Measurements from ENCODE around the gene ABAT.
"Not testable (repeated sequence)": the region's sequence is repeated elsewhere in the genome, so short reads cannot be mapped to it uniquely, and the experiment has no call there.

ABAT gene

DNA sequence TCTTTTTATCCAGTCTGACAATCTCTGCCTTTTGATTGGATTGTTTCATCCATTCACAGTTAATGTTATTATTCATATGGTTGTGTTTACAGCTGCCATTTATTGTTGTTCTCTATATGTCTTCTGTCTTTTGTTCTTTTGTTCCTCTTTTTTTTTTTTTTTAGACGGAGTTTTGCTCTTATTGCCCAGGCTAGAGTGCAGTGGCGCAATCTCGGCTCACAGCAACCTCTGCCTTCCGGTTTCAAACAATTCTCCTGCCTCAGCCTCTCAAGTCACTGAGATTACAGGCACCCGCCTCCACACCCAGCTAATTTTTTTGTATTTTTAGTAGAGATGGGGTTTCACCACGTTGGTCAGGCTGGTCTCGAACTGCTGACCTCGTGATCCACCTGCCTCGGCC lies 74.5 kb downstream of the ABAT start:
- not testable (repeated sequence) for H3K36me3 ChIP-seq (ENCODE audit: control insufficient read depth, insufficient read depth, low read length); H3K4me3 ChIP-seq (ENCODE audit: extremely low read depth, insufficient read depth, low read length, poor library complexity, severe bottlenecking); H3K4me1 ChIP-seq (ENCODE audit: control insufficient read depth, insufficient read depth, low read length, poor library complexity, severe bottlenecking); H3K9me3 ChIP-seq (ENCODE audit: control insufficient read depth, low read length); H3K27ac ChIP-seq (ENCODE audit: low read depth, low read length, severe bottlenecking)
- WGBS, 2 experiments (ENCODE audit: insufficient coverage in 2 of 2): 92% methylated on average over 3 of the region's 9 CpGs; no CpG with 5 or more reads in 1 of the 2 experiments

GRCh38 chr16:8751481-8752311 lies 77.3 kb downstream of the ABAT start:
- Histone ChIP-seq H3K4me1 (ENCODE audit: control insufficient read depth, insufficient read depth, low read length, poor library complexity, severe bottlenecking) (peaks cover 6% of the 10 kb centered on the region), H3K9me3 (ENCODE audit: control insufficient read depth, low read length) (no peaks in the 10 kb centered on the region), H3K4me3 (ENCODE audit: extremely low read depth, insufficient read depth, low read length, poor library complexity, severe bottlenecking) (no peak overlapping the region), H3K36me3 (ENCODE audit: control insufficient read depth, insufficient read depth, low read length) (no peaks in the 10 kb centered on the region), H3K27ac (ENCODE audit: low read depth, low read length, severe bottlenecking) (peak overlapping the region; percentile 19)
- 66 to 88% methylated on average over 9 to 12 of the region's 14 CpGs for WGBS, 2 experiments (ENCODE audit: insufficient coverage in 2 of 2)

- no peak overlapping the region for H3K27ac ChIP-seq (ENCODE audit: low read depth, low read length, severe bottlenecking)
- peaks cover 6% of the 10 kb centered on the region for H3K4me1 ChIP-seq (ENCODE audit: control insufficient read depth, insufficient read depth, low read length, poor library complexity, severe bottlenecking)
- H3K4me3 ChIP-seq (ENCODE audit: extremely low read depth, insufficient read depth, low read length, poor library complexity, severe bottlenecking): no peak overlapping the region
- WGBS, 2 experiments (ENCODE audit: insufficient coverage in 2 of 2): 86% methylated on average over 1 of the region's 2 CpGs; no CpG with 5 or more reads in 1 of the 2 experiments
- H3K36me3 ChIP-seq (ENCODE audit: control insufficient read depth, insufficient read depth, low read length): no peaks in the 10 kb centered on the region
- H3K9me3 ChIP-seq (ENCODE audit: control insufficient read depth, low read length): no peaks in the 10 kb centered on the region
Observed at GRCh38 chr16:8752706-8753105, 78.3 kb downstream of the ABAT start.

DNA sequence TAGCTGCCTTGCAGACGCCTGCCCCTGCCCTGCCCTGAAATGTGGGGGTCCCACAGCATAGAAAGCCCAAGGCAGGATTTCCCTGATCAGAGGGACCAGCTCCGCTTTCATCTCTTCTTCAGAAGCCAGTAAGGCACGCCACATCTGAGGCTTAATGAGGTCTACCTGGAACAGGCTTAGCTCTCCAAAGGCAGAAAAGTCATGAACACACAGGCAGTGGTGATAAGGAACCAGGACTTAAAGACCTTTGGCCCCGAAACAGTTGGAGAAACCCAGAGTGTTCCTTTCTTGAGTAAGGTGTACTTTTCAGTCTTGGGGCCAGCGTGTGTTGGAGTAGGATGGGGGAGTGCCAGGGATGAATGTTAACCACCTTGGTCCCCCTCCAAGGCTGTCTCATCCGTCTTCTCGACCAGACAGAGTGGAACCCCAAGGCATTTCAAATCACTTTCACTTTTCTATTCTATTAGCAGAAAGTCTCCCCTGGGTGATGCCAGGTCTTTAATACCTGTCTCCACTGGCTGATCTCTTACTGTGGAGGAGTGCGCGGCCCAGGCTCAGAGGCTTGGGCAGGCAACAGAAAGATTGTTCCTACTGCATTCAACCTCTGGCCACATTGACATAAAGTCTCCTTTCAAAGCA lies 79.1 kb downstream of the ABAT start:
- Histone ChIP-seq H3K9me3 (ENCODE audit: control insufficient read depth, low read length) (no peaks in the 10 kb centered on the region), H3K36me3 (ENCODE audit: control insufficient read depth, insufficient read depth, low read length) (no peaks in the 10 kb centered on the region), H3K4me3 (ENCODE audit: extremely low read depth, insufficient read depth, low read length, poor library complexity, severe bottlenecking) (no peak overlapping the region), H3K4me1 (ENCODE audit: control insufficient read depth, insufficient read depth, low read length, poor library complexity, severe bottlenecking) (peaks cover 6% of the 10 kb centered on the region), H3K27ac (ENCODE audit: low read depth, low read length, severe bottlenecking) (no peak overlapping the region)
- 78 to 82% methylated on average over 6 of the region's 9 CpGs for WGBS, 2 experiments (ENCODE audit: insufficient coverage in 2 of 2)

- H3K36me3 ChIP-seq (ENCODE audit: control insufficient read depth, insufficient read depth, low read length): no peaks in the 10 kb centered on the region
- H3K9me3 ChIP-seq (ENCODE audit: control insufficient read depth, low read length): no peaks in the 10 kb centered on the region
- peaks cover 2% of the 10 kb centered on the region for H3K4me1 ChIP-seq (ENCODE audit: control insufficient read depth, insufficient read depth, low read length, poor library complexity, severe bottlenecking)
- H3K4me3 ChIP-seq (ENCODE audit: extremely low read depth, insufficient read depth, low read length, poor library complexity, severe bottlenecking): no peak overlapping the region
- no peak overlapping the region for H3K27ac ChIP-seq (ENCODE audit: low read depth, low read length, severe bottlenecking)
- 88 to 100% methylated on average over 4 to 5 of the region's 5 CpGs for WGBS, 2 experiments (ENCODE audit: insufficient coverage in 2 of 2)
Observed at GRCh38 chr16:8756755-8757154, 82.3 kb downstream of the ABAT start.

- H3K9me3 ChIP-seq (ENCODE audit: control insufficient read depth, low read length): no peaks in the 10 kb centered on the region
- no peaks in the 10 kb centered on the region for H3K36me3 ChIP-seq (ENCODE audit: control insufficient read depth, insufficient read depth, low read length)
- H3K27ac ChIP-seq (ENCODE audit: low read depth, low read length, severe bottlenecking): no peak overlapping the region
- WGBS, 2 experiments (ENCODE audit: insufficient coverage in 2 of 2): 84 to 100% methylated on average over 4 to 6 of the region's 6 CpGs
- H3K4me1 ChIP-seq (ENCODE audit: control insufficient read depth, insufficient read depth, low read length, poor library complexity, severe bottlenecking): no peaks in the 10 kb centered on the region
- no peak overlapping the region for H3K4me3 ChIP-seq (ENCODE audit: extremely low read depth, insufficient read depth, low read length, poor library complexity, severe bottlenecking)
Observed at GRCh38 chr16:8758022-8758421, 83.6 kb downstream of the ABAT start.

DNA sequence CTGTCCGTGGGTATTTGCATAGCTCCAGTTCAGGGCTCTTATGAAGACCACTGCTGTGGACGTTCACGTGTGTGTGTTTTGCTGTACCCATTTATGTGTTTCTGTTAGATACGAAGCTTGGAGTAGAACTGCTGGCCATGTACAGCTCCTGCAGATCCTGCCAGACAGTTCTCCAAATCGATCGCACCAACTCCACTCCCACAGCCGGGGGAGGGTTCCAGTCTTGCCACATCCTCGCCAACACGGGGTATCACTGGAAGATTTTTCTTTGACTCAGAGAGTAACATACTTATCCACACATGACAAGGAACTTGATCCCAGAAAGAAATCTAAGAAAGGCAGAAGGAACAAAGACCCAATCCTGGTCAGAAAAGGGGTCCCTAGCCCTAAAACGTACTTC lies 85.6 kb downstream of the ABAT start:
- 81 to 90% methylated on average over 6 to 9 of the region's 10 CpGs for WGBS, 2 experiments (ENCODE audit: insufficient coverage in 2 of 2)
- Histone ChIP-seq H3K36me3 (ENCODE audit: control insufficient read depth, insufficient read depth, low read length) (no peaks in the 10 kb centered on the region), H3K4me1 (ENCODE audit: control insufficient read depth, insufficient read depth, low read length, poor library complexity, severe bottlenecking) (no peaks in the 10 kb centered on the region), H3K4me3 (ENCODE audit: extremely low read depth, insufficient read depth, low read length, poor library complexity, severe bottlenecking) (no peak overlapping the region), H3K27ac (ENCODE audit: low read depth, low read length, severe bottlenecking) (no peak overlapping the region), H3K9me3 (ENCODE audit: control insufficient read depth, low read length) (no peaks in the 10 kb centered on the region)

GRCh38 chr16:8761078-8761477 lies 86.7 kb downstream of the ABAT start:
- Histone ChIP-seq H3K9me3 (ENCODE audit: control insufficient read depth, low read length) (no peaks in the 10 kb centered on the region), H3K4me1 (ENCODE audit: control insufficient read depth, insufficient read depth, low read length, poor library complexity, severe bottlenecking) (no peaks in the 10 kb centered on the region), H3K36me3 (ENCODE audit: control insufficient read depth, insufficient read depth, low read length) (no peaks in the 10 kb centered on the region), H3K27ac (ENCODE audit: low read depth, low read length, severe bottlenecking) (no peak overlapping the region), H3K4me3 (ENCODE audit: extremely low read depth, insufficient read depth, low read length, poor library complexity, severe bottlenecking) (no peak overlapping the region)
- 86% methylated on average over 6 of the region's 6 CpGs for WGBS, 2 experiments (ENCODE audit: insufficient coverage in 2 of 2)

DNA sequence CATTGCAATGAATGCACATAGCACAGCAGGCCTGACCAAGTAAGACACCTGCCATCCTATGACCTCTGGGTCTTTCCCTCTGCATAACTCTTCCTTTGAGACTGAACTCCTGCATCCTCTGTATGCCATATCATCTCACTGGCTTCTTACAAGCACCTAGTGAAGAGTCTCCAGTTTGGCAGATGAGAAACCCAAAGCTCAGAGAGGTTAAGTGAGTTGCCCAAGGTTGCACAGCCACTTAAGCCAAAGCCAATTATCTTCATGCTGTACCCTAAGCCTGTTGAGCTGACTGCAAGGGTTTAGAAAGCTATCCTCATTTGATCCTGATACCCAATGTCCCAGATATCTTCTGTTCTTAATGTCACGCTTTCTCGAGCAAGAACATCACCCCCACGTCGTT lies 87.8 kb downstream of the ABAT start:
- H3K36me3 ChIP-seq (ENCODE audit: control insufficient read depth, insufficient read depth, low read length): no peaks in the 10 kb centered on the region
- no peaks in the 10 kb centered on the region for H3K9me3 ChIP-seq (ENCODE audit: control insufficient read depth, low read length)
- 90 to 93% methylated on average over 4 of the region's 4 CpGs for WGBS, 2 experiments (ENCODE audit: insufficient coverage in 2 of 2)
- no peak overlapping the region for H3K4me3 ChIP-seq (ENCODE audit: extremely low read depth, insufficient read depth, low read length, poor library complexity, severe bottlenecking)
- no peak overlapping the region for H3K27ac ChIP-seq (ENCODE audit: low read depth, low read length, severe bottlenecking)
- H3K4me1 ChIP-seq (ENCODE audit: control insufficient read depth, insufficient read depth, low read length, poor library complexity, severe bottlenecking): no peaks in the 10 kb centered on the region

GRCh38 chr16:8763083-8763482 lies 88.7 kb downstream of the ABAT start:
- Histone ChIP-seq H3K4me1 (ENCODE audit: control insufficient read depth, insufficient read depth, low read length, poor library complexity, severe bottlenecking) (no peaks in the 10 kb centered on the region), H3K9me3 (ENCODE audit: control insufficient read depth, low read length) (no peaks in the 10 kb centered on the region), H3K36me3 (ENCODE audit: control insufficient read depth, insufficient read depth, low read length) (no peaks in the 10 kb centered on the region), H3K27ac (ENCODE audit: low read depth, low read length, severe bottlenecking) (no peak overlapping the region), H3K4me3 (ENCODE audit: extremely low read depth, insufficient read depth, low read length, poor library complexity, severe bottlenecking) (no peak overlapping the region)
- WGBS, 2 experiments (ENCODE audit: insufficient coverage in 2 of 2): 81 to 94% methylated on average over 3 of the region's 3 CpGs

DNA sequence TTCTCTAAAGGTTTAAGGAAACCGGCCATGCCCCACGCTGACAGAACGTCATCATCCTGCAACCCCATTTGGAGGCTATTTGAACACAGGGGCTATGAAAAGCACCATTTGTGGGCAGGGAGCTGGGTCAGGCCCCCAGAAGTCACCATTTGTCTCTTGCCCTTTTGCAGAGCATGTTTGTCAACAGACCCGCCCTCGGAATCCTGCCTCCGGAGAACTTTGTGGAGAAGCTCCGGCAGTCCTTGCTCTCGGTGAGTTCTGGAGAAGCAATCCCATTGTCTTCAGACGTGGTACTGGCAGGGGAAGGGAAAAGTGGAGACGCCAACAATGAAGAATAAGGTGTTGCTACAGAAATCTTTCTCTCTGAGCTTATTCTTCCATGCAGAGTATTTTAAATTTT lies 89.5 kb downstream of the ABAT start:
- no peaks in the 10 kb centered on the region for H3K36me3 ChIP-seq (ENCODE audit: control insufficient read depth, insufficient read depth, low read length)
- H3K4me3 ChIP-seq (ENCODE audit: extremely low read depth, insufficient read depth, low read length, poor library complexity, severe bottlenecking): no peak overlapping the region
- no peak overlapping the region for H3K27ac ChIP-seq (ENCODE audit: low read depth, low read length, severe bottlenecking)
- H3K4me1 ChIP-seq (ENCODE audit: control insufficient read depth, insufficient read depth, low read length, poor library complexity, severe bottlenecking): no peaks in the 10 kb centered on the region
- 30 to 70% methylated on average over 7 of the region's 10 CpGs for WGBS, 2 experiments (ENCODE audit: insufficient coverage in 2 of 2)
- no peaks in the 10 kb centered on the region for H3K9me3 ChIP-seq (ENCODE audit: control insufficient read depth, low read length)

Data from mesodermal cell (in vitro differentiated cells).